GM21423 (cell line): ENCODE measurements around the gene LZTFL1.

Experiments
- ATAC-seq: cut with Tn5 transposase; IDR thresholded peaks from one replicate; pipeline ENCODE4 v1.9.1; 2021; ENCODE audit warnings: mild to moderate bottlenecking, moderate library complexity; ENCODE audit not compliant: unreplicated experiment

Gene LZTFL1

GRCh38 chr3:45787551-45787950 is 54.4 kb downstream of the LZTFL1 start:
- no peak for ATAC-seq

- ATAC-seq: no peak
These were observed 55.0 kb downstream of the LZTFL1 start for GRCh38 chr3:45786801-45787495.

GRCh38 chr3:45785605-45786150 is 56.2 kb downstream of the LZTFL1 start:
- no peak for ATAC-seq

GRCh38 chr3:45783667-45784066 is 58.3 kb downstream of the LZTFL1 start:
- no peak for ATAC-seq

- no peak for ATAC-seq
These were observed 59.5 kb downstream of the LZTFL1 start for GRCh38 chr3:45782381-45782780.

- no peak for ATAC-seq
These were observed 60.1 kb downstream of the LZTFL1 start for GRCh38 chr3:45781841-45782240.

GRCh38 chr3:45781271-45781670 is 60.6 kb downstream of the LZTFL1 start:
- ATAC-seq: no peak

GRCh38 chr3:45779746-45780735 is 61.9 kb downstream of the LZTFL1 start:
- ATAC-seq: no peak

- ATAC-seq: no peak
These were observed 63.1 kb downstream of the LZTFL1 start for GRCh38 chr3:45778761-45779201.

GRCh38 chr3:45777746-45778386 is 64.1 kb downstream of the LZTFL1 start:
- no peak for ATAC-seq

- ATAC-seq: no peak
These were observed 64.7 kb downstream of the LZTFL1 start for GRCh38 chr3:45777111-45777745.

- ATAC-seq: no peak
These were observed 65.3 kb downstream of the LZTFL1 start for GRCh38 chr3:45776611-45777010.

- ATAC-seq: no peak
These were observed 65.7 kb downstream of the LZTFL1 start for GRCh38 chr3:45776301-45776595.

- no peak for ATAC-seq
These were observed 66.2 kb downstream of the LZTFL1 start for GRCh38 chr3:45775571-45776300.

- no peak for ATAC-seq
These were observed 67.1 kb downstream of the LZTFL1 start for GRCh38 chr3:45774581-45775521.

GRCh38 chr3:45773714-45774449 is 68.0 kb downstream of the LZTFL1 start:
- ATAC-seq: no peak
